Fibroblast of lung (primary cell): ENCODE results near the gene SLC9A8. TPM values are rescaled to one million over a fixed set of nuclear protein-coding genes. Genes with fewer than 3 reads are reported as not detected.

Experiments
- DNase-seq, 2 donors: peaks; one replicate each; pipeline versions ENCODE4 v3.0.0 to v3.0.0-alpha.2; 2010; ENCODE audit warnings: low read depth in 2 of 2
- H2AFZ ChIP-seq: 2 replicates; pipeline ENCODE4 v1.5.1; 2012; ENCODE audit warnings: low read length, control low read depth, inconsistent platforms
- H3K27ac ChIP-seq: 2 replicates; pipeline ENCODE4 v1.5.1; 2011; ENCODE audit warnings: low read length, control low read depth; ENCODE audit not compliant: insufficient read depth
- H3K27me3 ChIP-seq: 2 replicates; pipeline ENCODE4 v1.5.1; 2011; ENCODE audit warnings: mild to moderate bottlenecking, low read length; ENCODE audit not compliant: control insufficient read depth, insufficient read depth
- H3K36me3 ChIP-seq: 2 replicates; pipeline ENCODE4 v1.5.1; 2011; ENCODE audit warnings: low read length; ENCODE audit not compliant: control insufficient read depth, insufficient read depth
- H3K4me1 ChIP-seq: 2 replicates; pipeline ENCODE4 v1.5.1; 2011; ENCODE audit warnings: low read length; ENCODE audit not compliant: control insufficient read depth, insufficient read depth; ENCODE audit errors: extremely low read depth
- H3K4me2 ChIP-seq: 2 replicates; pipeline ENCODE4 v1.5.1; 2011; ENCODE audit warnings: low read length, control low read depth; ENCODE audit not compliant: insufficient read depth; ENCODE audit errors: extremely low read depth
- H3K4me3 ChIP-seq, 4 experiments: fragments of 200-600 bp in 1 of 4; sonication (generic) in 1 of 4; replicated peaks in 1 of 4; 2 replicates each; pipeline ENCODE4 v1.5.1; 2011 to 2016; ENCODE audit warnings: low read length in 4 of 4, low read depth in 3 of 4, mild to moderate bottlenecking in 3 of 4, control low read depth in 2 of 4, inconsistent platforms in 1 of 4, mixed read lengths in 1 of 4; ENCODE audit not compliant: insufficient read depth in 1 of 4; ENCODE audit errors: control extremely low read depth in 1 of 4
- H3K79me2 ChIP-seq: 2 replicates; pipeline ENCODE4 v1.5.1; 2012; ENCODE audit warnings: mild to moderate bottlenecking, low read length, inconsistent platforms; ENCODE audit not compliant: control insufficient read depth, insufficient read depth
- H3K9ac ChIP-seq: 2 replicates; pipeline ENCODE4 v1.5.1; 2011; ENCODE audit warnings: mild to moderate bottlenecking, low read length, control low read depth; ENCODE audit not compliant: insufficient read depth
- H3K9me3 ChIP-seq: 2 replicates; pipeline ENCODE4 v1.5.1; 2012; ENCODE audit warnings: low read depth, low read length; ENCODE audit not compliant: control insufficient read depth, insufficient read depth
- H4K20me1 ChIP-seq: 2 replicates; pipeline ENCODE4 v1.5.1; 2011; ENCODE audit warnings: low read length; ENCODE audit not compliant: control insufficient read depth, insufficient read depth; ENCODE audit errors: extremely low read depth
- EZH2 ChIP-seq: IDR thresholded peaks from 2 replicates; pipeline ENCODE4 v1.5.1; 2012; ENCODE audit warnings: low read length, control low read depth, mild to moderate bottlenecking; ENCODE audit errors: missing control alignments
- polyA plus RNA-seq, 2 donors: library from polyadenylated mRNA; depleted of rRNA in 1 of 2; stranded (reverse) in 1 of 2; unstranded in 1 of 2; fragments of >200 nt; gene quantifications; 2 replicates each; pipeline ENCODE4 v1.2.1, GENCODE V29; 2011 to 2012; ENCODE audit warnings: missing spikeins in 1 of 2
- total RNA-seq: library from RNA; depleted of rRNA; stranded (reverse); fragments of >200 nt; gene quantifications from 2 replicates; pipeline ENCODE4 v1.2.1, GENCODE V29; 2014
- TF ChIP-seq, protein P1 (sequence below), 2 donors: IDR thresholded peaks in 1 of 2; conservative IDR thresholded peaks in 1 of 2; 1 replicate in 1 of 2; 2 replicates in 1 of 2; pipeline ENCODE4 v1.5.1; 2011 to 2012; ENCODE audit warnings: low read length in 2 of 2, control low read depth in 1 of 2, inconsistent platforms in 1 of 2, low read depth in 1 of 2, mild to moderate bottlenecking in 1 of 2

Gene SLC9A8
- total and polyA plus RNA-seq, 2 donors (not counting 1 experiment from before 2014, with no cell fraction given), result 2.4 to 15.5 TPM

DNA sequence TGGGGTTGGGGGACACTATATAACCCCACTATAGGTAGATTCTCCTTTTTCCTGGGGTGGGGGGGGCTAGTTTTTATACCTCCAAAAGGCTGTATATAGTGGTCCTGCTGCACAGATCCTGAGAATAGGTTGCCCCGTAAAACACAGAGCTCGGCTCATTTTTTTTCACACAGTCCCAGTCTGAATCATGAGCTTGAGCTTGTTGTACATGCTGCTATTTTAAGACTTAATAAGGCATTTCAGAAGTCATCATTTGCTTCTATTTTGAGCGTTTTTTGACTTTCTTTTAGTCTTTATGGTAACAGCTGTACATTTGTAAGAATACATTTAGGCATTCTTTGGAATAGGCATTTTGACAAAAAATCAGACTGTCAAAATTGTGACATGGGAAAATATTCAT lies 30.5 kb downstream of the SLC9A8 start:
- Histone ChIP-seq H4K20me1 (no peaks in the 10 kb centered on the region), H3K36me3 (no peaks in the 10 kb centered on the region), H3K4me1 (no peaks in the 10 kb centered on the region), H3K79me2 (no peaks in the 10 kb centered on the region), H3K4me2 (no peak overlapping the region), H3K4me3 (no peak overlapping the region), H3K9ac (no peak overlapping the region), H3K27ac (no peak overlapping the region), H3K9me3 (no peaks in the 10 kb centered on the region), H2AFZ (no peak overlapping the region), H3K27me3 (no peaks in the 10 kb centered on the region)
- DNase-seq, result no peak
- TF ChIP-seq, protein P1, sequence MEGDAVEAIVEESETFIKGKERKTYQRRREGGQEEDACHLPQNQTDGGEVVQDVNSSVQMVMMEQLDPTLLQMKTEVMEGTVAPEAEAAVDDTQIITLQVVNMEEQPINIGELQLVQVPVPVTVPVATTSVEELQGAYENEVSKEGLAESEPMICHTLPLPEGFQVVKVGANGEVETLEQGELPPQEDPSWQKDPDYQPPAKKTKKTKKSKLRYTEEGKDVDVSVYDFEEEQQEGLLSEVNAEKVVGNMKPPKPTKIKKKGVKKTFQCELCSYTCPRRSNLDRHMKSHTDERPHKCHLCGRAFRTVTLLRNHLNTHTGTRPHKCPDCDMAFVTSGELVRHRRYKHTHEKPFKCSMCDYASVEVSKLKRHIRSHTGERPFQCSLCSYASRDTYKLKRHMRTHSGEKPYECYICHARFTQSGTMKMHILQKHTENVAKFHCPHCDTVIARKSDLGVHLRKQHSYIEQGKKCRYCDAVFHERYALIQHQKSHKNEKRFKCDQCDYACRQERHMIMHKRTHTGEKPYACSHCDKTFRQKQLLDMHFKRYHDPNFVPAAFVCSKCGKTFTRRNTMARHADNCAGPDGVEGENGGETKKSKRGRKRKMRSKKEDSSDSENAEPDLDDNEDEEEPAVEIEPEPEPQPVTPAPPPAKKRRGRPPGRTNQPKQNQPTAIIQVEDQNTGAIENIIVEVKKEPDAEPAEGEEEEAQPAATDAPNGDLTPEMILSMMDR (conservative IDR thresholded peaks at IDR 0.05 in 1 of 2, IDR thresholded peaks at IDR 0.05 in 1 of 2; ENCODE audit: low read depth in 1 of 2, low read length in 2 of 2), result no peak
- no peak for TF ChIP-seq EZH2

DNA sequence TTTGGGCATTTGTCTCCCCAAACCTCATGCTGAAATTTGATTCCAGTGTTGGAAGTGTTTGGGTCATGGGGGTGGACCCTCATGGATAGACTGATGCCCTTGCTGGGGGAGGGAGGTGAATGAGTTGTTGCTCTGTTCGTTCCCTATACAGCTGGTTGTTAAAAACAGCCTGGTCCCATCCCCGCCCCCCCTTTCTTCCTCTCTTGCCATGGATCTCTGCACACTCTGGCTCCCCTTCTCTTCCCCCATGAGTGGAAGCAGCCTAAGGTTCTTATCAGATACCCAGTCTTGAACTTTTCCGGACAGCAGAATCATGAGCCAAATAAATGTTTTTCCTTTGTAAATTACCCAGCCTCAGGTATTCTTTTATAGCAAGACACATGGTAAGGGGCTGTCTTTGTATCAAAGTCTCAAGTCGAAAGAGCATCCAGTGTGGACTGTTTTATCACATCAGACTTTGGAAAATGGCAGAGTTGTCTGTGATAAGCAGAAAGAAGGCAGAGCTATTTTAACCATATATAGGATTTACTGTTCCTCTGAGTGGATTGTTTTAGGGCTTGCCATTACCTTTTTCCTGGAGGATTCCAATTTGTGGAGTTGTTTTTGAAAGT lies 31.2 kb downstream of the SLC9A8 start:
- Histone ChIP-seq H3K27me3 (no peaks in the 10 kb centered on the region), H3K27ac (no peak overlapping the region), H3K79me2 (no peaks in the 10 kb centered on the region), H3K4me3 (no peak overlapping the region), H3K9ac (no peak overlapping the region), H3K36me3 (peaks cover 4% of the 10 kb centered on the region), H3K4me2 (no peak overlapping the region), H2AFZ (no peak overlapping the region), H4K20me1 (no peaks in the 10 kb centered on the region), H3K4me1 (no peaks in the 10 kb centered on the region), H3K9me3 (no peaks in the 10 kb centered on the region)
- DNase-seq, result no peak
- TF ChIP-seq EZH2, result no peak
- TF ChIP-seq, protein P1 (conservative IDR thresholded peaks at IDR 0.05 in 1 of 2, IDR thresholded peaks at IDR 0.05 in 1 of 2; ENCODE audit: low read depth in 1 of 2, low read length in 2 of 2), result no peak

- no peaks in the 10 kb centered on the region for H3K79me2 ChIP-seq
- H4K20me1 ChIP-seq, result no peaks in the 10 kb centered on the region
- no peak overlapping the region for H2AFZ ChIP-seq
- no peaks in the 10 kb centered on the region for H3K4me1 ChIP-seq
- no peak overlapping the region for H3K9ac ChIP-seq
- peaks cover 4% of the 10 kb centered on the region for H3K36me3 ChIP-seq
- H3K4me3 ChIP-seq, result no peak overlapping the region
- no peak overlapping the region for H3K4me2 ChIP-seq
- no peaks in the 10 kb centered on the region for H3K27me3 ChIP-seq
- H3K9me3 ChIP-seq, result no peaks in the 10 kb centered on the region
- no peak for TF ChIP-seq EZH2
- TF ChIP-seq, protein P1 (conservative IDR thresholded peaks at IDR 0.05 in 1 of 2, IDR thresholded peaks at IDR 0.05 in 1 of 2; ENCODE audit: low read depth in 1 of 2, low read length in 2 of 2), result no peak
- H3K27ac ChIP-seq, result no peak overlapping the region
- no peak for DNase-seq
Measured at GRCh38 chr20:49845060-49845459, 32.4 kb downstream of the SLC9A8 start.
